MCF 10A (cell line): ENCODE results near the gene SPTSSA. TPM values are rescaled to one million over a fixed set of nuclear protein-coding genes. Genes with fewer than 3 reads are reported as not detected.
A peak's percentile ranks its signal among the peaks of the same experiment; 100 is the strongest.
"Not testable (repeated sequence)": the region's sequence is repeated elsewhere in the genome, so short reads cannot be mapped to it uniquely, and the experiment has no call there.

Experiments
- Bru-seq: library from RNA; stranded (reverse); fragments of 400-500 nt; gene quantifications from one replicate; lab custom pipeline; 2021; lab: Mats Ljungman, UMichigan
- BruChase-seq, 2 experiments: library from RNA; stranded (reverse); fragments of 400-500 nt; gene quantifications; one replicate each; lab custom pipeline; 2021; lab: Mats Ljungman, UMichigan
- BruUV-seq: library from RNA; stranded (reverse); fragments of 400-500 nt; replicated peaks from 2 replicates; lab custom pipeline; 2021; lab: Mats Ljungman, UMichigan
- CTCF ChIA-PET: fragments of 300-600 bp; sonication (Branson Sonifier 250); formaldehyde crosslinking; extraction: SDS; loops from one replicate; lab custom pipeline; 2021; ENCODE audit warnings: antibody characterized with exemption, inconsistent platforms; lab: Yijun Ruan, JAX
- POLR2A ChIA-PET: fragments of 300-600, 350-650 bp; sonication (Branson Sonifier 250); formaldehyde crosslinking; extraction: SDS; loops from one replicate; lab custom pipeline; 2020; ENCODE audit warnings: antibody characterized with exemption, inconsistent platforms; lab: Yijun Ruan, JAX
- DNase-seq: peaks from one replicate; pipeline ENCODE4 v3.0.0-alpha.2; 2018; ENCODE audit not compliant: unreplicated experiment
- H3K27ac Mint-ChIP-seq: one replicate; pipeline ENCODE4 v1.8.0; 2022; ENCODE audit warnings: mild to moderate bottlenecking, low read depth, mixed read lengths; ENCODE audit not compliant: unreplicated experiment
- H3K27me3 Mint-ChIP-seq: one replicate; pipeline ENCODE4 v1.8.0; 2022; ENCODE audit warnings: mixed read lengths; ENCODE audit not compliant: insufficient read depth, unreplicated experiment
- H3K36me3 Mint-ChIP-seq: one replicate; pipeline ENCODE4 v1.8.0; 2022; ENCODE audit warnings: mild to moderate bottlenecking, moderate library complexity, mixed read lengths; ENCODE audit not compliant: insufficient read depth, unreplicated experiment
- H3K4me1 Mint-ChIP-seq: one replicate; pipeline ENCODE4 v1.8.0; 2022; ENCODE audit warnings: mixed read lengths; ENCODE audit not compliant: insufficient read depth, unreplicated experiment
- H3K4me3 Mint-ChIP-seq: one replicate; pipeline ENCODE4 v1.8.0; 2022; ENCODE audit warnings: mild to moderate bottlenecking, moderate library complexity, mixed read lengths; ENCODE audit not compliant: unreplicated experiment
- H3K9me3 Mint-ChIP-seq: one replicate; pipeline ENCODE4 v1.8.0; 2022; ENCODE audit warnings: mixed read lengths; ENCODE audit not compliant: unreplicated experiment
- CTCF ChIP-seq: fragments of 200-600 bp; IDR thresholded peaks from one replicate; pipeline ENCODE4 v1.8.0; 2022; ENCODE audit warnings: antibody characterized with exemption, mild to moderate bottlenecking; ENCODE audit not compliant: unreplicated experiment
- intact Hi-C: fragments of 100-400 bp; cut with micrococcal nuclease; formaldehyde crosslinking; loops from 2 replicates; pipeline ENCODE4 v1.14.1; 2022
- long read RNA-seq: library from polyadenylated mRNA; stranded (forward); transcript quantifications from one replicate; pipeline ENCODE4 v2.0.0, GENCODE V29; 2022
- total RNA-seq: library from RNA; stranded (reverse); gene quantifications from 2 replicates; pipeline ENCODE4 v1.2.3, GENCODE V29; 2022

SPTSSA gene
- total RNA-seq (28.2 and 30.5 TPM in 2 replicates), Bru-seq, nascent RNA (percentile 89 among the genes with signal in this experiment), BruChase-seq, experiment 1, labeled RNA remaining after a 6-hour chase (percentile 95 among the genes with signal in this experiment), BruChase-seq, experiment 2, labeled RNA remaining after a 2-hour chase (percentile 92 among the genes with signal in this experiment)
- long read RNA-seq, transcript SPTSSA-201 (2 exons, 2,777 nt), result major isoform, 14 of 22 reads
- long read RNA-seq, partial matches to known transcripts, result 6 of 22 reads
- long read RNA-seq, other reads (novel, unspliced or antisense), result 2 of 22 reads

- Mint-ChIP-seq H3K36me3 (peaks cover 25% of the 10 kb centered on the region), H3K9me3 (no peaks in the 10 kb centered on the region), H3K27me3 (no peaks in the 10 kb centered on the region), H3K4me3 (peak within 1 kb of the TSS; percentile 91), H3K4me1 (peaks cover 13% of the 10 kb centered on the region), H3K27ac (peak within 1 kb of the TSS; percentile 85)
- CTCF ChIA-PET, result interaction anchor here (1.5 kb wide), 1 partner anchor 33 kb away, joined by 4 read pairs; no protein-coding TSS in a partner anchor
- intact Hi-C loops, result loop anchor here (5.0 kb wide), 1 partner anchor 35 kb away; no protein-coding TSS in a partner anchor
- DNase-seq, result peak; percentile 89
- POLR2A ChIA-PET, result interaction anchor here (0.6 to 7.2 kb wide), 12 partner anchors 11 to 938 kb away, joined by 3 to 76 read pairs (median 7); no protein-coding TSS in a partner anchor
- TF ChIP-seq CTCF, result no peak
- BruUV-seq, result no TSS peak
Observed at GRCh38 chr14:34462132-34462893, at the start of gene SPTSSA. Gene SPTSSA (minus strand): TSS chr14:34462240. CDS start chr14:34462207, 33 bp downstream.

- Mint-ChIP-seq H3K36me3 (no peaks in the 10 kb centered on the region), H3K9me3 (no peaks in the 10 kb centered on the region), H3K27me3 (no peaks in the 10 kb centered on the region), H3K27ac (no peak overlapping the region), H3K4me1 (no peaks in the 10 kb centered on the region), H3K4me3 (no peak overlapping the region)
- ChIA-PET CTCF (no interaction called here), POLR2A (no interaction called here)
- no peak for DNase-seq
- intact Hi-C loops, result no loop called here
- TF ChIP-seq CTCF, result no peak
- BruUV-seq, result no TSS peak
Observed at GRCh38 chr14:34507884-34508283, 45.8 kb upstream of the SPTSSA start.

- Mint-ChIP-seq H3K4me1 (no peaks in the 10 kb centered on the region), H3K27ac (no peak overlapping the region), H3K36me3 (no peaks in the 10 kb centered on the region), H3K27me3 (no peaks in the 10 kb centered on the region), H3K4me3 (no peak overlapping the region), H3K9me3 (no peaks in the 10 kb centered on the region)
- no peak for TF ChIP-seq CTCF
- intact Hi-C loops, result no loop called here
- ChIA-PET POLR2A (no interaction called here), CTCF (no interaction called here)
- no TSS peak for BruUV-seq
- no peak for DNase-seq
Observed at GRCh38 chr14:34507459-34507858, 45.4 kb upstream of the SPTSSA start.

- BruUV-seq, H3K36me3 Mint-ChIP-seq, POLR2A ChIA-PET, H3K9me3 Mint-ChIP-seq, H3K27ac Mint-ChIP-seq, DNase-seq, H3K4me1 Mint-ChIP-seq, intact Hi-C loops, H3K4me3 Mint-ChIP-seq, H3K27me3 Mint-ChIP-seq: not testable (repeated sequence)
- CTCF ChIA-PET, result interaction anchor here (3.1 kb wide), 1 partner anchor 173 kb away, joined by 9 read pairs; no protein-coding TSS in a partner anchor
Observed at GRCh38 chr14:34505124-34505491, 43.1 kb upstream of the SPTSSA start.

- intact Hi-C loops, DNase-seq, H3K4me3 Mint-ChIP-seq, POLR2A ChIA-PET, H3K36me3 Mint-ChIP-seq, BruUV-seq, H3K27me3 Mint-ChIP-seq, H3K9me3 Mint-ChIP-seq, H3K27ac Mint-ChIP-seq: not testable (repeated sequence)
- CTCF ChIA-PET, result interaction anchor here (1.1 to 3.1 kb wide), 2 partner anchors 66 to 172 kb away, joined by 3 to 9 read pairs; no protein-coding TSS in a partner anchor
- H3K4me1 Mint-ChIP-seq, result peaks cover 11% of the 10 kb centered on the region
Observed at GRCh38 chr14:34504027-34504426, 42.0 kb upstream of the SPTSSA start.
